ENCODE measurements around the gene CST7. TPM values are rescaled to one million over a fixed set of nuclear protein-coding genes. Genes with fewer than 3 reads are reported as not detected.

The CST7 gene
- total RNA-seq, 4 donors from 2014 or later, result 0.97 to 4.1 (median 2.7) TPM; not detected in 1

- TF ChIP-seq EP300 (IDR thresholded peaks at IDR 0.05) (no peak), POLR2AphosphoS5 (IDR thresholded peaks at IDR 0.05) (no peak), POLR2A (IDR thresholded peaks at IDR 0.05) (no peak), CTCF (IDR thresholded peaks at IDR 0.05) (no peak)
- H3K4me1 ChIP-seq, result no peaks in the 10 kb centered on the region
- no peak overlapping the region for H3K27ac ChIP-seq
- peak in 1 of 2 donors; percentile 35 for DNase-seq (ENCODE audit: low spot score in 2 of 2)
- no peak overlapping the region for H3K4me3 ChIP-seq
- H3K9me3 ChIP-seq, result no peaks in the 10 kb centered on the region
- peaks cover 43% of the 10 kb centered on the region for H3K36me3 ChIP-seq
- WGBS, result 94% methylated on average over 3 of the region's 3 CpGs
- H3K27me3 ChIP-seq, result no peaks in the 10 kb centered on the region
Observed at GRCh38 chr20:24981790-24982189, 32.7 kb downstream of the CST7 start.

- no peak overlapping the region for H3K4me3 ChIP-seq
- peaks cover 25% of the 10 kb centered on the region for H3K36me3 ChIP-seq
- H3K9me3 ChIP-seq, result no peaks in the 10 kb centered on the region
- WGBS, result 90% methylated on average over 8 of the region's 8 CpGs
- TF ChIP-seq POLR2AphosphoS5 (IDR thresholded peaks at IDR 0.05) (no peak), CTCF (IDR thresholded peaks at IDR 0.05) (no peak), POLR2A (IDR thresholded peaks at IDR 0.05) (no peak), EP300 (IDR thresholded peaks at IDR 0.05) (no peak)
- no peak for DNase-seq (ENCODE audit: low spot score in 2 of 2)
- no peak overlapping the region for H3K27ac ChIP-seq
- H3K4me1 ChIP-seq, result no peaks in the 10 kb centered on the region
- no peaks in the 10 kb centered on the region for H3K27me3 ChIP-seq
Observed at GRCh38 chr20:24983896-24984295, 34.8 kb downstream of the CST7 start.

GRCh38 chr20:24984961-24985640 lies 36.0 kb downstream of the CST7 start:
- Histone ChIP-seq H3K27me3 (no peaks in the 10 kb centered on the region), H3K36me3 (peaks cover 15% of the 10 kb centered on the region), H3K4me3 (no peak overlapping the region), H3K9me3 (no peaks in the 10 kb centered on the region), H3K4me1 (no peaks in the 10 kb centered on the region), H3K27ac (no peak overlapping the region)
- WGBS, result 73% methylated on average over 3 of the region's 3 CpGs
- DNase-seq (ENCODE audit: low spot score in 2 of 2), result peak; percentile 26 to 48
- TF ChIP-seq POLR2A (IDR thresholded peaks at IDR 0.05) (no peak), CTCF (IDR thresholded peaks at IDR 0.05) (no peak), EP300 (IDR thresholded peaks at IDR 0.05) (no peak), POLR2AphosphoS5 (IDR thresholded peaks at IDR 0.05) (no peak)

- no peaks in the 10 kb centered on the region for H3K27me3 ChIP-seq
- TF ChIP-seq POLR2AphosphoS5 (IDR thresholded peaks at IDR 0.05) (no peak), EP300 (IDR thresholded peaks at IDR 0.05) (no peak), CTCF (IDR thresholded peaks at IDR 0.05) (no peak), POLR2A (IDR thresholded peaks at IDR 0.05) (no peak)
- H3K9me3 ChIP-seq, result no peaks in the 10 kb centered on the region
- peaks cover 6% of the 10 kb centered on the region for H3K4me1 ChIP-seq
- DNase-seq (ENCODE audit: low spot score in 2 of 2), result peak in 1 of 2 donors; percentile 37
- H3K4me3 ChIP-seq, result no peak overlapping the region
- WGBS, result 61% methylated on average over 6 of the region's 6 CpGs
- H3K27ac ChIP-seq, result no peak overlapping the region
- H3K36me3 ChIP-seq, result peaks cover 8% of the 10 kb centered on the region
Observed at GRCh38 chr20:24985802-24986201, 36.7 kb downstream of the CST7 start.

GRCh38 chr20:24986436-24987015 lies 37.5 kb downstream of the CST7 start:
- H3K4me1 ChIP-seq, result peaks cover 13% of the 10 kb centered on the region
- peaks cover 6% of the 10 kb centered on the region for H3K36me3 ChIP-seq
- no peak overlapping the region for H3K4me3 ChIP-seq
- peak in 1 of 2 donors; percentile 26 for DNase-seq (ENCODE audit: low spot score in 2 of 2)
- H3K27me3 ChIP-seq, result no peaks in the 10 kb centered on the region
- H3K27ac ChIP-seq, result no peak overlapping the region
- 82% methylated on average over 7 of the region's 7 CpGs for WGBS
- TF ChIP-seq CTCF (IDR thresholded peaks at IDR 0.05), result no peak
- no peak for TF ChIP-seq POLR2AphosphoS5 (IDR thresholded peaks at IDR 0.05)
- TF ChIP-seq POLR2A (IDR thresholded peaks at IDR 0.05), result no peak
- no peak for TF ChIP-seq EP300 (IDR thresholded peaks at IDR 0.05)
- no peaks in the 10 kb centered on the region for H3K9me3 ChIP-seq

Data from suprapubic skin (tissue), 4 donors.